GM12878 (cell line): Measurements from ENCODE around the gene RPS6KA4. TPM values are rescaled to one million over a fixed set of nuclear protein-coding genes. Genes with fewer than 3 reads are reported as not detected.

Source experiments
- MLLT1 ChIP-seq: fragments of 450-650 bp; IDR thresholded peaks from 2 replicates; pipeline ENCODE4 v1.6.1; 2016; ENCODE audit warnings: mild to moderate bottlenecking
- RAD51 ChIP-seq: fragments of 450-650 bp; IDR thresholded peaks from 2 replicates; pipeline ENCODE4 v1.6.1; 2016; ENCODE audit warnings: moderate library complexity, mild to moderate bottlenecking, inconsistent platforms
- RB1 ChIP-seq: fragments of 450-650 bp; formaldehyde crosslinking; IDR thresholded peaks from 2 replicates; pipeline ENCODE4 v1.6.1; 2017; ENCODE audit warnings: mild to moderate bottlenecking, borderline replicate concordance
- SMARCA5 ChIP-seq: fragments of 450-650 bp; IDR thresholded peaks from 2 replicates; pipeline ENCODE4 v1.6.1; 2017; ENCODE audit warnings: mild to moderate bottlenecking
- WRNIP1 ChIP-seq: IDR thresholded peaks from 2 replicates; pipeline ENCODE4 v1.6.1; 2011; ENCODE audit warnings: low read depth, low read length, improper control_type of control experiment, borderline replicate concordance
- polyA plus RNA-seq, 11 experiments: library from polyadenylated mRNA; depleted of rRNA in 4 of 11; unstranded in 6 of 11; stranded (reverse) in 5 of 11; fragments of >200 nt; fragmentation: Nextera tagmentation in 4 of 11; fragmentation: Illumina TruSeq in 1 of 11; extraction: Ambion mirVana in 4 of 11; extraction: Trizol in 1 of 11; gene quantifications; 1 replicate in 1 of 11; 2 replicates in 10 of 11; pipeline versions ENCODE4 v1.2.1 to v1.2.3, GENCODE V29; 2011 to 2016; ENCODE audit warnings: inconsistent platforms in 2 of 11, missing spikeins in 2 of 11, low read depth in 1 of 11
- total RNA-seq, 4 experiments: library from RNA; depleted of rRNA in 3 of 4; stranded (reverse); fragments of >200 nt in 3 of 4; fragmentation: Illumina TruSeq in 1 of 4; extraction: Trizol in 1 of 4; gene quantifications; 2 replicates each; pipeline versions ENCODE4 v1.2.1 to v1.2.3, GENCODE V29; 2013 to 2021
- TF ChIP-seq, protein P1 (sequence below): fragments of 450-650 bp; IDR thresholded peaks from 2 replicates; pipeline ENCODE4 v1.6.1; 2017; ENCODE audit warnings: mild to moderate bottlenecking
- TF ChIP-seq, protein P2 (sequence below): fragments of 150-350 bp; IDR thresholded peaks from 2 replicates; pipeline ENCODE4 v1.6.1; 2014; ENCODE audit warnings: mild to moderate bottlenecking, low read depth, low read length

The RPS6KA4 gene
- total and polyA plus RNA-seq, 10 of the 15 experiments (the other 5 are each of a cell fraction or from before 2014, with no cell fraction given) = 0.34 to 32.6 (median 11.3) TPM

GRCh38 chr11:64341429-64341828 is 17.5 kb upstream of the RPS6KA4 start (continued):
- TF ChIP-seq MLLT1 (no peak), RB1 (no peak), RAD51 (no peak), SMARCA5 (no peak), WRNIP1 (no peak)
- TF ChIP-seq, protein P1, sequence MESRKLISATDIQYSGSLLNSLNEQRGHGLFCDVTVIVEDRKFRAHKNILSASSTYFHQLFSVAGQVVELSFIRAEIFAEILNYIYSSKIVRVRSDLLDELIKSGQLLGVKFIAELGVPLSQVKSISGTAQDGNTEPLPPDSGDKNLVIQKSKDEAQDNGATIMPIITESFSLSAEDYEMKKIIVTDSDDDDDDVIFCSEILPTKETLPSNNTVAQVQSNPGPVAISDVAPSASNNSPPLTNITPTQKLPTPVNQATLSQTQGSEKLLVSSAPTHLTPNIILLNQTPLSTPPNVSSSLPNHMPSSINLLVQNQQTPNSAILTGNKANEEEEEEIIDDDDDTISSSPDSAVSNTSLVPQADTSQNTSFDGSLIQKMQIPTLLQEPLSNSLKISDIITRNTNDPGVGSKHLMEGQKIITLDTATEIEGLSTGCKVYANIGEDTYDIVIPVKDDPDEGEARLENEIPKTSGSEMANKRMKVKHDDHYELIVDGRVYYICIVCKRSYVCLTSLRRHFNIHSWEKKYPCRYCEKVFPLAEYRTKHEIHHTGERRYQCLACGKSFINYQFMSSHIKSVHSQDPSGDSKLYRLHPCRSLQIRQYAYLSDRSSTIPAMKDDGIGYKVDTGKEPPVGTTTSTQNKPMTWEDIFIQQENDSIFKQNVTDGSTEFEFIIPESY = no peak
- TF ChIP-seq, protein P2, sequence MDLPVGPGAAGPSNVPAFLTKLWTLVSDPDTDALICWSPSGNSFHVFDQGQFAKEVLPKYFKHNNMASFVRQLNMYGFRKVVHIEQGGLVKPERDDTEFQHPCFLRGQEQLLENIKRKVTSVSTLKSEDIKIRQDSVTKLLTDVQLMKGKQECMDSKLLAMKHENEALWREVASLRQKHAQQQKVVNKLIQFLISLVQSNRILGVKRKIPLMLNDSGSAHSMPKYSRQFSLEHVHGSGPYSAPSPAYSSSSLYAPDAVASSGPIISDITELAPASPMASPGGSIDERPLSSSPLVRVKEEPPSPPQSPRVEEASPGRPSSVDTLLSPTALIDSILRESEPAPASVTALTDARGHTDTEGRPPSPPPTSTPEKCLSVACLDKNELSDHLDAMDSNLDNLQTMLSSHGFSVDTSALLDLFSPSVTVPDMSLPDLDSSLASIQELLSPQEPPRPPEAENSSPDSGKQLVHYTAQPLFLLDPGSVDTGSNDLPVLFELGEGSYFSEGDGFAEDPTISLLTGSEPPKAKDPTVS = no peak
